Heart left ventricle (tissue), 16 donors: ENCODE data around the gene VEGFC. TPM values are rescaled to one million over a fixed set of nuclear protein-coding genes. Genes with fewer than 3 reads are reported as not detected.
A peak's percentile ranks its signal among the peaks of the same experiment; 100 is the strongest.

Experiments used
- ATAC-seq, 4 donors: fragments of 200-7000 bp; cut with Tn5 transposase; one replicate each; pipeline ENCODE4 v1.9.1; 2020 to 2022; ENCODE audit warnings: moderate library complexity in 4 of 4, mild to moderate bottlenecking in 3 of 4, moderate number of reproducible peaks in 1 of 4
- DNase-seq, 5 donors: peaks; one replicate each; pipeline ENCODE4 v3.0.0-alpha.2; 2020
- H3K27ac ChIP-seq, 12 donors: fragments of 200-600 bp; sonication (generic) in 4 of 12; one replicate each; pipeline versions ENCODE4 v1.5.0 to v1.8.0; 2016 to 2022; ENCODE audit warnings: mild to moderate bottlenecking in 2 of 12
- H3K27me3 ChIP-seq, 9 donors: fragments of 200-600 bp; sonication (generic) in 2 of 9; one replicate each; pipeline versions ENCODE4 v1.5.1 to v1.8.0; 2016 to 2022; ENCODE audit warnings: mild to moderate bottlenecking in 3 of 9
- H3K36me3 ChIP-seq, 9 donors: fragments of 200-600 bp; sonication (generic) in 2 of 9; one replicate each; pipeline versions ENCODE4 v1.5.0 to v1.8.0; 2018 to 2022; ENCODE audit warnings: mild to moderate bottlenecking in 2 of 9
- H3K4me1 ChIP-seq, 12 donors: fragments of 200-600 bp; sonication (generic) in 4 of 12; one replicate each; pipeline versions ENCODE4 v1.5.0 to v1.8.0; 2016 to 2022; ENCODE audit warnings: mild to moderate bottlenecking in 3 of 12
- H3K4me3 ChIP-seq, 12 donors: fragments of 200-600 bp; sonication (generic) in 4 of 12; one replicate each; pipeline versions ENCODE4 v1.5.0 to v1.8.0; 2017 to 2022; ENCODE audit warnings: mild to moderate bottlenecking in 9 of 12, moderate library complexity in 4 of 12
- H3K9me3 ChIP-seq, 12 donors: fragments of 200-600 bp; sonication (generic) in 4 of 12; one replicate each; pipeline versions ENCODE4 v1.5.0 to v1.8.0; 2016 to 2022; ENCODE audit warnings: mild to moderate bottlenecking in 1 of 12
- CTCF ChIP-seq, 12 donors: fragments of 200-600 bp; sonication (generic) in 4 of 12; IDR thresholded peaks; one replicate each; pipeline versions ENCODE4 v1.5.0 to v1.8.0; 2018 to 2022; ENCODE audit warnings: antibody characterized with exemption in 12 of 12, mild to moderate bottlenecking in 5 of 12
- POLR2A ChIP-seq, 2 donors: fragments of 450-650 bp; IDR thresholded peaks; one replicate each; pipeline ENCODE4 v1.6.1; 2017; ENCODE audit warnings: antibody characterized with exemption in 2 of 2, mild to moderate bottlenecking in 2 of 2, moderate library complexity in 2 of 2
- WGBS, 4 donors: extraction: QIAGEN DNeasy Blood & Tissue Kit in 2 of 4; methylation state at CpG; one replicate each; pipeline versions ENCODE4 v1.1.5 to v1.1.7; 2013 to 2018; 5-methylcytosine and 5-hydroxymethylcytosine counted together
- intact Hi-C, 10 donors: fragments of 100-400 bp; cut with DNase I; formaldehyde crosslinking; loops; one replicate each; pipeline versions ENCODE4 v1.11.1 to v1.14.2; 2022
- polyA plus RNA-seq, 2 donors: library from polyadenylated mRNA; stranded (reverse); fragments of 200-250 nt; gene quantifications; one replicate each; pipeline ENCODE4 v1.2.3, GENCODE V29; 2013
- total RNA-seq, 9 donors: library from RNA; depleted of rRNA in 2 of 9; stranded (reverse); fragments of >200 nt in 2 of 9; fragmentation: NEBNext Ultra II Directional in 3 of 9; extraction: Animal tissue kit (Norgen Biotek cat#: 25700) in 3 of 9; gene quantifications; one replicate each; pipeline versions ENCODE4 v1.1.0 to v1.2.4, GENCODE V29; 2016 to 2023
- donor health status: ischemic (EF 13 %, LVEDD 7.1; RV severe dilation, severe dysfunction).
- donor health status: healthy with polysubstance abuse.
- donor health status: DM: no; HTN: yes; CAD: no.
- donor health status: DM: no; HTN: no; CAD: no.
- donor health status: ischemic (EF 25% LVEDD 6.9; RV normal size, moderate dysfunction).
- donor health status: ischemic (EF 25% LVEDD 5.7; RV mildly dilated, moderate dysfunction).
- donor health status: healthy.
- donor health status: DM: yes; HTN: yes; CAD: no.
- donor health status: ischemic (EF 35%, LVEDD 5.7; RV mildly dilated, moderate dysfunction).
- donor health status: nonischemic (EF 11% LVEDD 7.7; RV severe dilation, severe dysfunction).
- donor health status: DM: yes; HTN: yes; CAD: no.
- donor health status: PGD.
- donor health status: ischemic (EF 29% LVEDD 5.4; RV normal size, mild dysfunction).
- donor health status: nonischemic (EF 23%, LVEDD 6.1; RV moderate dilation, normal function).

VEGFC gene
- total and polyA plus RNA-seq, 11 donors: 4.0 to 16.0 (median 7.4) TPM

- Histone ChIP-seq H3K27me3 (no peaks in the 10 kb centered on the region), H3K4me1 (peaks cover 0 to 4% (median 0%) of the 10 kb centered on the region in 12 donors), H3K9me3 (no peaks in the 10 kb centered on the region), H3K36me3 (no peaks in the 10 kb centered on the region), H3K4me3 (no peak overlapping the region), H3K27ac (no peak overlapping the region)
- 88 to 94% (median 90%) methylated on average over 3 of the region's 3 CpGs for WGBS, 4 donors
- intact Hi-C loops: no loop called here
- DNase-seq (no peak), ATAC-seq (no peak)
- TF ChIP-seq CTCF (IDR thresholded peaks at IDR 0.05) (no peak), POLR2A (IDR thresholded peaks at IDR 0.05) (no peak)
Observed at GRCh38 chr4:176641237-176641636, 151.5 kb downstream of the VEGFC start.

- DNase-seq: no peak
- Histone ChIP-seq H3K27me3 (no peaks in the 10 kb centered on the region), H3K4me1 (peaks cover 0 to 16% (median 2%) of the 10 kb centered on the region in 12 donors), H3K36me3 (no peaks in the 10 kb centered on the region), H3K4me3 (no peak overlapping the region), H3K9me3 (no peaks in the 10 kb centered on the region), H3K27ac (no peak overlapping the region)
- WGBS, 4 donors: 92 to 97% (median 94%) methylated on average over 2 of the region's 2 CpGs
- intact Hi-C loops: loop anchor here in 1 of 10 donors (5.0 kb wide), 1 partner anchor 153 kb away; the partner anchor contains the start of gene VEGFC
- TF ChIP-seq CTCF (IDR thresholded peaks at IDR 0.05) (no peak), POLR2A (IDR thresholded peaks at IDR 0.05) (no peak)
- ATAC-seq: no peak
Observed at GRCh38 chr4:176638992-176639391, 153.7 kb downstream of the VEGFC start.

- intact Hi-C loops: loop anchor here in 1 of 10 donors (5.0 kb wide), 1 partner anchor 156 kb away; the partner anchor contains the start of gene VEGFC
- no peak for TF ChIP-seq CTCF (IDR thresholded peaks at IDR 0.05)
- no peak for TF ChIP-seq POLR2A (IDR thresholded peaks at IDR 0.05)
- no peaks in the 10 kb centered on the region for H3K9me3 ChIP-seq
Observed at GRCh38 chr4:176636292-176636691, 156.4 kb downstream of the VEGFC start.

GRCh38 chr4:176635372-176636261, 157.1 kb downstream of the VEGFC start:
- H3K27me3 ChIP-seq: no peaks in the 10 kb centered on the region
- no peak overlapping the region for H3K4me3 ChIP-seq
- intact Hi-C loops: loop anchor here in 1 of 10 donors (5.0 kb wide), 1 partner anchor 157 kb away; the partner anchor contains the start of gene VEGFC
- TF ChIP-seq CTCF (IDR thresholded peaks at IDR 0.05) (peak in 1 of 12 donors; percentile 21), POLR2A (IDR thresholded peaks at IDR 0.05) (no peak)
- peak overlapping the region in 8 of 12 donors; percentile 31 to 78 (median 64) for H3K27ac ChIP-seq
- H3K36me3 ChIP-seq: no peaks in the 10 kb centered on the region
- H3K9me3 ChIP-seq: peaks cover 0 to 3% (median 0%) of the 10 kb centered on the region in 12 donors
- peaks cover 0 to 16% (median 2%) of the 10 kb centered on the region in 12 donors for H3K4me1 ChIP-seq
- 25 to 33% (median 28%) methylated on average over 8 of the region's 8 CpGs for WGBS, 4 donors
- ATAC-seq (peak; percentile 56 to 96 (median 71)), DNase-seq (peak in 2 of 5 donors; percentile 32 to 33)

More at GRCh38 chr4:176636292-176636691, 156.4 kb downstream of the VEGFC start:
- DNase-seq (no peak), ATAC-seq (no peak)
- Histone ChIP-seq H3K4me1 (peaks cover 0 to 16% (median 2%) of the 10 kb centered on the region in 12 donors), H3K36me3 (no peaks in the 10 kb centered on the region), H3K27ac (peak overlapping the region in 6 of 12 donors; percentile 9 to 71 (median 61)), H3K27me3 (no peaks in the 10 kb centered on the region), H3K4me3 (no peak overlapping the region)
- WGBS, 4 donors: 59 to 69% (median 64%) methylated on average over 1 of the region's 1 CpG
